Measurements from ENCODE around the gene ADAD1. TPM values are rescaled to one million over a fixed set of nuclear protein-coding genes. Genes with fewer than 3 reads are reported as not detected.

Gene ADAD1
- total RNA-seq, 6 experiments from 2014 or later = not detected

- WGBS (ENCODE audit: insufficient coverage, low coverage, low lambda C conversion rate, missing lambda C conversion rate) = 17% methylated on average over 1 of the region's 1 CpG
Measured at GRCh38 chr4:122476126-122476525, 97.3 kb downstream of the ADAD1 start.

GRCh38 chr4:122476745-122477144 is 97.9 kb downstream of the ADAD1 start:
- TF ChIP-seq, protein P1, sequence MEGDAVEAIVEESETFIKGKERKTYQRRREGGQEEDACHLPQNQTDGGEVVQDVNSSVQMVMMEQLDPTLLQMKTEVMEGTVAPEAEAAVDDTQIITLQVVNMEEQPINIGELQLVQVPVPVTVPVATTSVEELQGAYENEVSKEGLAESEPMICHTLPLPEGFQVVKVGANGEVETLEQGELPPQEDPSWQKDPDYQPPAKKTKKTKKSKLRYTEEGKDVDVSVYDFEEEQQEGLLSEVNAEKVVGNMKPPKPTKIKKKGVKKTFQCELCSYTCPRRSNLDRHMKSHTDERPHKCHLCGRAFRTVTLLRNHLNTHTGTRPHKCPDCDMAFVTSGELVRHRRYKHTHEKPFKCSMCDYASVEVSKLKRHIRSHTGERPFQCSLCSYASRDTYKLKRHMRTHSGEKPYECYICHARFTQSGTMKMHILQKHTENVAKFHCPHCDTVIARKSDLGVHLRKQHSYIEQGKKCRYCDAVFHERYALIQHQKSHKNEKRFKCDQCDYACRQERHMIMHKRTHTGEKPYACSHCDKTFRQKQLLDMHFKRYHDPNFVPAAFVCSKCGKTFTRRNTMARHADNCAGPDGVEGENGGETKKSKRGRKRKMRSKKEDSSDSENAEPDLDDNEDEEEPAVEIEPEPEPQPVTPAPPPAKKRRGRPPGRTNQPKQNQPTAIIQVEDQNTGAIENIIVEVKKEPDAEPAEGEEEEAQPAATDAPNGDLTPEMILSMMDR (IDR thresholded peaks at IDR 0.05) = no peak
- no peak for TF ChIP-seq POLR2A (IDR thresholded peaks at IDR 0.05)
- ATAC-seq (no peak), DNase-seq (no peak)
- no peaks in the 10 kb centered on the region for H3K36me3 ChIP-seq
- H3K27me3 ChIP-seq = no peaks in the 10 kb centered on the region
- H3K9me3 ChIP-seq = no peaks in the 10 kb centered on the region
- H3K4me1 ChIP-seq = no peaks in the 10 kb centered on the region
- WGBS (ENCODE audit: insufficient coverage, low coverage, low lambda C conversion rate, missing lambda C conversion rate) = 63% methylated on average over 1 of the region's 1 CpG
- H3K4me3 ChIP-seq = no peak overlapping the region
- intact Hi-C loops (cut with DNase I) = no loop called here
- H3K27ac ChIP-seq = no peak overlapping the region

More at GRCh38 chr4:122476126-122476525, 97.3 kb downstream of the ADAD1 start:
- no peak for TF ChIP-seq POLR2A (IDR thresholded peaks at IDR 0.05)
- TF ChIP-seq, protein P1 (IDR thresholded peaks at IDR 0.05) = no peak
- Histone ChIP-seq H3K27me3 (no peaks in the 10 kb centered on the region), H3K4me3 (no peak overlapping the region), H3K4me1 (no peaks in the 10 kb centered on the region), H3K9me3 (no peaks in the 10 kb centered on the region), H3K36me3 (no peaks in the 10 kb centered on the region), H3K27ac (no peak overlapping the region)
- no peak for ATAC-seq
- intact Hi-C loops (cut with DNase I) = no loop called here
- DNase-seq = no peak

Other genes starting within 250 kb of the ADAD1 start
- 10 to 100 TPM; 29.1 to 42.1 (median 36.9) TPM for gene BLTP1, start 226.7 kb upstream of the ADAD1 start, total RNA-seq
- gene IL2, start 77.7 kb downstream of the ADAD1 start, total RNA-seq = not detected
- not detected for gene IL21, start 242.1 kb downstream of the ADAD1 start, total RNA-seq